Keratinocyte (primary cell): Measurements from ENCODE around the gene ITGB1. TPM values are rescaled to one million over a fixed set of nuclear protein-coding genes. Genes with fewer than 3 reads are reported as not detected.

Source experiments
- DNase-seq: peaks from one replicate; pipeline ENCODE4 v3.0.0-alpha.2; 2011; ENCODE audit warnings: low read depth, missing footprints, low spot score
- FAIRE-seq: peaks from 2 replicates; lab custom pipeline; 2011; peaks lifted over from hg19 to GRCh38; lab: Jason Lieb, UNC
- H2AFZ ChIP-seq: 2 replicates; pipeline ENCODE4 v1.6.0; 2012; ENCODE audit warnings: low read length, control low read depth, inconsistent platforms; ENCODE audit not compliant: control insufficient read depth
- H3K27ac ChIP-seq: 2 replicates; pipeline ENCODE4 v1.5.1; 2011; ENCODE audit warnings: low read length; ENCODE audit not compliant: control insufficient read depth, insufficient read depth
- H3K27me3 ChIP-seq: 3 replicates; pipeline ENCODE4 v1.6.0; 2011; ENCODE audit warnings: low read length; ENCODE audit not compliant: control insufficient read depth, insufficient read depth; ENCODE audit errors: extremely low read depth
- H3K36me3 ChIP-seq, 2 experiments: 2 replicates in 1 of 2; 3 replicates in 1 of 2; pipeline ENCODE4 v1.5.1; 2011; ENCODE audit warnings: low read length in 2 of 2, mild to moderate bottlenecking in 1 of 2; ENCODE audit not compliant: control insufficient read depth in 2 of 2, insufficient read depth in 2 of 2; ENCODE audit errors: extremely low read depth in 1 of 2
- H3K4me1 ChIP-seq: 3 replicates; pipeline ENCODE4 v1.5.1; 2011; ENCODE audit warnings: low read length; ENCODE audit not compliant: control insufficient read depth, insufficient read depth; ENCODE audit errors: extremely low read depth
- H3K4me2 ChIP-seq: 3 replicates; pipeline ENCODE4 v1.6.0; 2011; ENCODE audit warnings: low read depth, low read length; ENCODE audit not compliant: control insufficient read depth, insufficient read depth; ENCODE audit errors: extremely low read depth
- H3K4me3 ChIP-seq, 3 experiments: fragments of 200-600 bp in 1 of 3; sonication (generic) in 1 of 3; 2 replicates in 2 of 3; 3 replicates in 1 of 3; pipeline ENCODE4 v1.5.1; 2011 to 2016; ENCODE audit warnings: low read length in 3 of 3, mild to moderate bottlenecking in 3 of 3, control low read depth in 2 of 3, inconsistent platforms in 1 of 3, low read depth in 1 of 3, mixed read lengths in 1 of 3, mixed run types in 1 of 3, moderate library complexity in 1 of 3; ENCODE audit not compliant: control insufficient read depth in 2 of 3, insufficient read depth in 2 of 3; ENCODE audit errors: extremely low read depth in 1 of 3
- H3K79me2 ChIP-seq: 2 replicates; pipeline ENCODE4 v1.6.0; 2012; ENCODE audit warnings: low read length; ENCODE audit not compliant: control insufficient read depth, insufficient read depth
- H3K9ac ChIP-seq: 3 replicates; pipeline ENCODE4 v1.6.0; 2011; ENCODE audit warnings: low read length; ENCODE audit not compliant: control insufficient read depth, insufficient read depth; ENCODE audit errors: extremely low read depth
- H3K9me1 ChIP-seq: 3 replicates; pipeline ENCODE4 v1.6.0; 2011; ENCODE audit warnings: low read length; ENCODE audit not compliant: control insufficient read depth, insufficient read depth; ENCODE audit errors: extremely low read depth
- H3K9me3 ChIP-seq: 2 replicates; pipeline ENCODE4 v1.5.1; 2012; ENCODE audit warnings: low read depth, low read length; ENCODE audit not compliant: control insufficient read depth
- H4K20me1 ChIP-seq: 3 replicates; pipeline ENCODE4 v1.6.0; 2011; ENCODE audit warnings: low read length; ENCODE audit not compliant: control insufficient read depth, insufficient read depth; ENCODE audit errors: extremely low read depth
- EZH2 ChIP-seq: IDR thresholded peaks from one replicate; pipeline ENCODE4 v1.6.1; 2012; ENCODE audit warnings: inconsistent platforms, mild to moderate bottlenecking, low read length, moderate library complexity
- dilution Hi-C: fragments of 300-500 bp; cut with MboI; formaldehyde crosslinking; loops from one replicate; pipeline ENCODE4 v1.7.0; 2020; ENCODE audit warnings: low sequenced_read_pairs; ENCODE audit not compliant: extremely low pct_ligation_motif_present
- polyA plus RNA-seq, 5 experiments: library from polyadenylated mRNA; depleted of rRNA in 3 of 5; stranded (reverse) in 3 of 5; stranded (forward) in 1 of 5; unstranded in 1 of 5; fragments of >200 nt; gene quantifications; 1 replicate in 1 of 5; 2 replicates in 3 of 5; 3 replicates in 1 of 5; pipeline versions ENCODE4 v1.2.1 to v1.2.3, GENCODE V29; 2011 to 2012; ENCODE audit warnings: missing spikeins in 2 of 5, low read depth in 1 of 5, low replicate concordance in 1 of 5
- TF ChIP-seq, protein P1 (sequence below), 3 experiments: IDR thresholded peaks in 1 of 3; conservative IDR thresholded peaks in 1 of 3; optimal IDR thresholded peaks in 1 of 3; 2 replicates in 2 of 3; 3 replicates in 1 of 3; pipeline versions ENCODE3 to v1.5.1; 2011; ENCODE audit warnings: low read length in 3 of 3, mild to moderate bottlenecking in 3 of 3, moderate library complexity in 2 of 3, control low read depth in 1 of 3, inconsistent platforms in 1 of 3; ENCODE audit not compliant: insufficient read depth in 2 of 3; ENCODE audit errors: extremely low read depth in 1 of 3

Gene ITGB1
- polyA plus RNA-seq, 1 donor (not counting 4 experiments of a cell fraction or from before 2014, with no cell fraction given) = 1,445 TPM

DNA sequence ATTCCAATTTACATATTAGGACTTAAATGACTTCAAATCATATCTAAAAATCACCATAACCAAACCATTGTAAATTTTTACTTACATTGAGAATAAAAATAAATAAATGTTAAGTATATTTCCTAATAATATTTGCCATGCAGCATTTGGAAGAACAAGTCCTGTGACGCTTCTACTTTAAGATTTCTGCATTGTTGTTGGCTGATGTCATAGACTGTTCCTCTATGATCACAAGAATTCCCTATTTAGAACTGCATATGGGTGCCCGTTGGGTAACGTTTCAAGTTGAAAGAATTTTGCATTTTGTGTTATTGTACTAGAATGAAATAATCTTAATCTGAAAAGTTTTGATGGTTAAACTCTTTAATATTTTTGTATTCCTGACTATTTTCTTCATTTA lies 5.1 kb upstream of the ITGB1 start:
- peak overlapping the region; percentile 66 for H3K9ac ChIP-seq
- TF ChIP-seq, protein P1, sequence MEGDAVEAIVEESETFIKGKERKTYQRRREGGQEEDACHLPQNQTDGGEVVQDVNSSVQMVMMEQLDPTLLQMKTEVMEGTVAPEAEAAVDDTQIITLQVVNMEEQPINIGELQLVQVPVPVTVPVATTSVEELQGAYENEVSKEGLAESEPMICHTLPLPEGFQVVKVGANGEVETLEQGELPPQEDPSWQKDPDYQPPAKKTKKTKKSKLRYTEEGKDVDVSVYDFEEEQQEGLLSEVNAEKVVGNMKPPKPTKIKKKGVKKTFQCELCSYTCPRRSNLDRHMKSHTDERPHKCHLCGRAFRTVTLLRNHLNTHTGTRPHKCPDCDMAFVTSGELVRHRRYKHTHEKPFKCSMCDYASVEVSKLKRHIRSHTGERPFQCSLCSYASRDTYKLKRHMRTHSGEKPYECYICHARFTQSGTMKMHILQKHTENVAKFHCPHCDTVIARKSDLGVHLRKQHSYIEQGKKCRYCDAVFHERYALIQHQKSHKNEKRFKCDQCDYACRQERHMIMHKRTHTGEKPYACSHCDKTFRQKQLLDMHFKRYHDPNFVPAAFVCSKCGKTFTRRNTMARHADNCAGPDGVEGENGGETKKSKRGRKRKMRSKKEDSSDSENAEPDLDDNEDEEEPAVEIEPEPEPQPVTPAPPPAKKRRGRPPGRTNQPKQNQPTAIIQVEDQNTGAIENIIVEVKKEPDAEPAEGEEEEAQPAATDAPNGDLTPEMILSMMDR (optimal IDR thresholded peaks at IDR 0.05 in 1 of 3, IDR thresholded peaks at IDR 0.05 in 1 of 3, conservative IDR thresholded peaks at IDR 0.05 in 1 of 3; ENCODE audit: extremely low read depth in 1 of 3, insufficient read depth in 2 of 3, low read length in 3 of 3) = no peak
- TF ChIP-seq EZH2 = no peak
- FAIRE-seq = no peak
- H3K4me2 ChIP-seq = peak overlapping the region; percentile 92
- no peaks in the 10 kb centered on the region for H4K20me1 ChIP-seq
- H3K36me3 ChIP-seq = no peaks in the 10 kb centered on the region
- H3K9me1 ChIP-seq = no peaks in the 10 kb centered on the region
- no peak for DNase-seq
- dilution Hi-C loops = no loop called here
- peak overlapping the region; percentile 7 for H2AFZ ChIP-seq
- H3K4me3 ChIP-seq = peak overlapping the region in 2 of 3 experiments; percentile 32 to 62
- peak overlapping the region; percentile 83 for H3K27ac ChIP-seq
- peaks cover 32% of the 10 kb centered on the region for H3K79me2 ChIP-seq
- H3K27me3 ChIP-seq = no peaks in the 10 kb centered on the region
- H3K4me1 ChIP-seq = peaks cover 26% of the 10 kb centered on the region
- H3K9me3 ChIP-seq = no peaks in the 10 kb centered on the region

DNA sequence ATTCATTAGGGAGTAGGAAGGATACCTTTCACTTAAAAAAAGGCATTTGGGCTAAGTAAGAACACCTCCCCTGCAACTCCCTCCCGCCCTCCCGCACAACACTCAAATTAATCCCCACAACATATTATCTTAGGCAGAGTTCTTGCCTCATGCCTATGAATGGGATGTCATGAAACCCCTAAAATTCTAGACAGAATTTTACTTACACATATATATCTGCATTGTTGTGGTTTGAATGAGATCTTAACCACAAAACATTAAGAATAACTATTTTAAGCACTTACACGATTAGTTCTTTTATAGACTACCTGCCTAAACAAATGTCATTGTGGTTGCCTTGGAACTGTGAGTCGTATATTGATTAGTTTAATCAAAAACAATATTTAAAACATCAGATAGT lies 4.5 kb upstream of the ITGB1 start:
- DNase-seq (no peak), FAIRE-seq (no peak)
- Histone ChIP-seq H3K9me1 (no peaks in the 10 kb centered on the region), H3K9ac (peak overlapping the region; percentile 66), H3K79me2 (peaks cover 34% of the 10 kb centered on the region), H3K27me3 (no peaks in the 10 kb centered on the region), H3K36me3 (no peaks in the 10 kb centered on the region), H4K20me1 (no peaks in the 10 kb centered on the region), H3K4me1 (peaks cover 26% of the 10 kb centered on the region), H3K27ac (peak overlapping the region; percentile 83), H2AFZ (no peak overlapping the region), H3K4me3 (peak overlapping the region in 2 of 3 experiments; percentile 44 to 62), H3K9me3 (no peaks in the 10 kb centered on the region), H3K4me2 (peak overlapping the region; percentile 92)
- no peak for TF ChIP-seq EZH2
- TF ChIP-seq, protein P1 (optimal IDR thresholded peaks at IDR 0.05 in 1 of 3, IDR thresholded peaks at IDR 0.05 in 1 of 3, conservative IDR thresholded peaks at IDR 0.05 in 1 of 3; ENCODE audit: extremely low read depth in 1 of 3, insufficient read depth in 2 of 3, low read length in 3 of 3) = no peak
- dilution Hi-C loops = no loop called here
